Ascending aorta (tissue), 2 donors: ENCODE results near the gene PANK4. TPM values are rescaled to one million over a fixed set of nuclear protein-coding genes. Genes with fewer than 3 reads are reported as not detected.

ENCODE experiments used
- DNase-seq, 2 donors: peaks; one replicate each; pipeline ENCODE4 v3.0.0-alpha.2; 2019; ENCODE audit warnings: low spot score in 2 of 2
- H3K27ac ChIP-seq, 2 donors: fragments of 200-600 bp; sonication (generic); one replicate each; pipeline ENCODE4 v1.5.1; 2016 to 2017; ENCODE audit warnings: mild to moderate bottlenecking in 1 of 2
- H3K27me3 ChIP-seq: fragments of 200-600 bp; sonication (generic); one replicate; pipeline ENCODE4 v1.5.1; 2017
- H3K36me3 ChIP-seq, 2 donors: fragments of 200-600 bp; sonication (generic); one replicate each; pipeline ENCODE4 v1.5.1; 2016
- H3K4me1 ChIP-seq, 2 donors: fragments of 200-600 bp; sonication (generic); one replicate each; pipeline ENCODE4 v1.5.1; 2016 to 2017; ENCODE audit warnings: mild to moderate bottlenecking in 1 of 2
- H3K4me3 ChIP-seq, 2 donors: fragments of 200-600 bp; sonication (generic); one replicate each; pipeline ENCODE4 v1.5.1; 2016 to 2017; ENCODE audit warnings: mild to moderate bottlenecking in 1 of 2
- H3K9me3 ChIP-seq, 2 donors: fragments of 200-600 bp; sonication (generic); one replicate each; pipeline ENCODE4 v1.5.1; 2016
- CTCF ChIP-seq, 3 experiments: fragments of 200-600 bp in 2 of 3; fragments of 450-650 bp in 1 of 3; sonication (generic) in 2 of 3; IDR thresholded peaks; one replicate each; pipeline ENCODE4 v1.5.1; 2016 to 2019; ENCODE audit warnings: antibody characterized with exemption in 3 of 3, mild to moderate bottlenecking in 1 of 3, moderate library complexity in 1 of 3
- intact Hi-C: fragments of 100-400 bp; cut with DNase I; formaldehyde crosslinking; loops from one replicate; pipeline ENCODE4 v1.15.1; 2023
- total RNA-seq: library from RNA; depleted of rRNA; stranded (reverse); fragments of >200 nt; gene quantifications from one replicate; pipeline ENCODE4 v1.1.0, GENCODE V29; 2016

Gene PANK4
- total RNA-seq, 1 donor from 2014 or later = 80.5 TPM

- Histone ChIP-seq H3K36me3 (peaks cover 24% of the 10 kb centered on the region in 2 donors), H3K27me3 (peaks cover 9% of the 10 kb centered on the region), H3K27ac (no peak overlapping the region), H3K4me3 (no peak overlapping the region), H3K4me1 (no peaks in the 10 kb centered on the region), H3K9me3 (no peaks in the 10 kb centered on the region)
- TF ChIP-seq CTCF (IDR thresholded peaks at IDR 0.05) = no peak
- no peak for DNase-seq
- intact Hi-C loops = no loop called here
These were observed 21.5 kb downstream of the PANK4 start for GRCh38 chr1:2504949-2505272.

GRCh38 chr1:2504225-2504948 lies 22.0 kb downstream of the PANK4 start:
- DNase-seq = no peak
- TF ChIP-seq CTCF (IDR thresholded peaks at IDR 0.05) = no peak
- H3K36me3 ChIP-seq = peaks cover 19% of the 10 kb centered on the region in 2 donors
- H3K9me3 ChIP-seq = no peaks in the 10 kb centered on the region
- H3K4me1 ChIP-seq = no peaks in the 10 kb centered on the region
- peaks cover 9% of the 10 kb centered on the region for H3K27me3 ChIP-seq
- no peak overlapping the region for H3K27ac ChIP-seq
- intact Hi-C loops = no loop called here
- no peak overlapping the region for H3K4me3 ChIP-seq

- H3K27me3 ChIP-seq = peaks cover 9% of the 10 kb centered on the region
- no peak overlapping the region for H3K27ac ChIP-seq
- no peaks in the 10 kb centered on the region for H3K4me1 ChIP-seq
- H3K4me3 ChIP-seq = no peak overlapping the region
- TF ChIP-seq CTCF (IDR thresholded peaks at IDR 0.05) = no peak
- DNase-seq = no peak
- peaks cover 12 to 13% of the 10 kb centered on the region in 2 donors for H3K36me3 ChIP-seq
- H3K9me3 ChIP-seq = no peaks in the 10 kb centered on the region
- intact Hi-C loops = no loop called here
These were observed 22.7 kb downstream of the PANK4 start for GRCh38 chr1:2503554-2504224.

GRCh38 chr1:2502661-2503553 lies 23.5 kb downstream of the PANK4 start:
- H3K9me3 ChIP-seq = no peaks in the 10 kb centered on the region
- H3K4me3 ChIP-seq = no peak overlapping the region
- no peak for DNase-seq
- peaks cover 4 to 6% of the 10 kb centered on the region in 2 donors for H3K36me3 ChIP-seq
- intact Hi-C loops = no loop called here
- no peak overlapping the region for H3K27ac ChIP-seq
- no peaks in the 10 kb centered on the region for H3K4me1 ChIP-seq
- peaks cover 9% of the 10 kb centered on the region for H3K27me3 ChIP-seq
- TF ChIP-seq CTCF (IDR thresholded peaks at IDR 0.05) = no peak

GRCh38 chr1:2502210-2502609 lies 24.2 kb downstream of the PANK4 start:
- Histone ChIP-seq H3K4me3 (no peak overlapping the region), H3K9me3 (no peaks in the 10 kb centered on the region), H3K4me1 (no peaks in the 10 kb centered on the region), H3K27me3 (peaks cover 9% of the 10 kb centered on the region), H3K27ac (no peak overlapping the region), H3K36me3 (no peaks in the 10 kb centered on the region)
- intact Hi-C loops = no loop called here
- no peak for DNase-seq
- TF ChIP-seq CTCF (IDR thresholded peaks at IDR 0.05) = no peak
